Transverse colon (tissue), 4 donors: ENCODE measurements around the gene PIP4P1. TPM values are rescaled to one million over a fixed set of nuclear protein-coding genes. Genes with fewer than 3 reads are reported as not detected.

Experiments
- DNase-seq: peaks from one replicate; pipeline ENCODE4 v3.0.0-alpha.2; 2019
- H3K27ac ChIP-seq, 4 donors: fragments of 200-600 bp; sonication (generic); 2 replicates each; pipeline ENCODE4 v1.5.1; 2016 to 2018; ENCODE audit warnings: inconsistent platforms in 4 of 4
- H3K27me3 ChIP-seq: fragments of 200-600 bp; sonication (generic); 2 replicates; pipeline ENCODE4 v1.5.1; 2017; ENCODE audit warnings: inconsistent platforms
- H3K36me3 ChIP-seq, 4 donors: fragments of 200-600 bp; sonication (generic); 2 replicates each; pipeline ENCODE4 v1.5.1; 2017 to 2019; ENCODE audit warnings: inconsistent platforms in 4 of 4
- H3K4me1 ChIP-seq, 4 donors: fragments of 200-600 bp; sonication (generic); 2 replicates each; pipeline ENCODE4 v1.5.1; 2017 to 2020; ENCODE audit warnings: inconsistent platforms in 4 of 4
- H3K4me3 ChIP-seq, 4 donors: fragments of 200-600 bp; sonication (generic); 1 replicate in 1 of 4; 2 replicates in 3 of 4; pipeline versions ENCODE4 v1.5.1 to v1.6.1; 2017 to 2019; ENCODE audit warnings: inconsistent platforms in 4 of 4
- H3K9me3 ChIP-seq, 2 donors: fragments of 200-600 bp; sonication (generic); 2 replicates each; pipeline ENCODE4 v1.5.1; 2017 to 2019; ENCODE audit warnings: inconsistent platforms in 2 of 2
- CTCF ChIP-seq, 5 experiments: fragments of 200-600 bp in 3 of 5; fragments of 450-650 bp in 2 of 5; sonication (generic) in 3 of 5; IDR thresholded peaks; 1 replicate in 2 of 5; 2 replicates in 3 of 5; pipeline ENCODE4 v1.5.1; 2016 to 2017; ENCODE audit warnings: antibody characterized with exemption in 5 of 5, inconsistent platforms in 3 of 5, mild to moderate bottlenecking in 2 of 5, moderate library complexity in 1 of 5
- EP300 ChIP-seq: sonication (generic); formaldehyde crosslinking; IDR thresholded peaks from one replicate; pipeline ENCODE4 v1.6.1; 2017; ENCODE audit warnings: antibody characterized with exemption, low read depth
- POLR2A ChIP-seq: fragments of 450-650 bp; IDR thresholded peaks from one replicate; pipeline ENCODE4 v1.6.1; 2016; ENCODE audit warnings: antibody characterized with exemption, mild to moderate bottlenecking, moderate library complexity
- POLR2AphosphoS5 ChIP-seq, 3 donors: sonication (generic); formaldehyde crosslinking; IDR thresholded peaks; one replicate each; pipeline ENCODE4 v1.6.1; 2016; ENCODE audit warnings: antibody characterized with exemption in 3 of 3
- WGBS, 2 donors: methylation state at CpG; one replicate each; pipeline ENCODE4 v1.1.5; 2018; ENCODE audit warnings: low coverage in 1 of 2; 5-methylcytosine and 5-hydroxymethylcytosine counted together
- in situ Hi-C, 4 donors: fragments of 200-750 bp; cut with MboI; loops; one replicate each; pipeline versions ENCODE4 v1.15.0 to v1.15.1; 2017; ENCODE audit warnings: low sequenced_read_pairs in 3 of 4, low pct_ligation_motif_present in 1 of 4, low pct_unique_long_range_greater_than_20kb in 1 of 4
- intact Hi-C: fragments of 100-400 bp; cut with DNase I; formaldehyde crosslinking; loops from one replicate; pipeline ENCODE4 v1.15.1; 2023; ENCODE audit warnings: low total_unique reads
- total RNA-seq, 4 donors: library from RNA; depleted of rRNA; stranded (reverse); fragments of >200 nt; gene quantifications; one replicate each; pipeline ENCODE4 v1.1.0, GENCODE V29; 2016

PIP4P1 gene
- total RNA-seq, 4 donors from 2014 or later: 18.7 to 49.4 (median 31.1) TPM

- intact Hi-C loops: no loop called here
Observed at GRCh38 chr14:20440882-20441281, 20.4 kb downstream of the PIP4P1 start.

DNA sequence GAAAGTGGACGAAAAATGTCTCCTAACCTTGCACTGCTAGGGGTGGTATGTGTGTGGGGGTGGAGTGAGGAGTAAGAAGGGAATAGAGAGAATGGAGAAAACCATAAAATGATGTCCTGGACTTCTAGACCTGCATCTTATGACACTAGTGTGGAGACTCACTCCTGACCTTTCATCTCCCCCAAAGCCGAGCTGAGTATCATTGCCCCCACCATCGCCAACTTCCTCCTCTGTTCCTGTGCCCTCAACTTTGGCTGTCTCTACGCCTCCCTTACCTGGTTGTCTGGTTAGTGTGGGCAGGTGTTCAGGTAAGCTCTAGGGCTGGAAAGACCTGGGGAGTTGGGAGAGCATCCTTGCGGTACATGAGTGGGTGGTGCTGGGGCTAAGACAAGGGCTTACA, 20.8 kb downstream of the PIP4P1 start:
- Histone ChIP-seq H3K36me3 (no peaks in the 10 kb centered on the region), H3K9me3 (no peaks in the 10 kb centered on the region), H3K27ac (no peak overlapping the region), H3K4me1 (no peaks in the 10 kb centered on the region), H3K4me3 (no peak overlapping the region), H3K27me3 (no peaks in the 10 kb centered on the region)
- no peak for DNase-seq
- TF ChIP-seq CTCF (IDR thresholded peaks at IDR 0.05) (no peak), EP300 (no peak), POLR2AphosphoS5 (IDR thresholded peaks at IDR 0.05) (no peak), POLR2A (no peak)
- intact Hi-C loops (no loop called here), in situ Hi-C loops (no loop called here)
- 89% methylated on average over 5 of the region's 5 CpGs; no CpG with 5 or more reads in 1 of the 2 donors for WGBS, 2 donors

More at GRCh38 chr14:20440882-20441281, 20.4 kb downstream of the PIP4P1 start:
- TF ChIP-seq CTCF (IDR thresholded peaks at IDR 0.05) (no peak), EP300 (no peak), POLR2A (no peak), POLR2AphosphoS5 (IDR thresholded peaks at IDR 0.05) (no peak)
- Histone ChIP-seq H3K9me3 (no peaks in the 10 kb centered on the region), H3K36me3 (peaks cover 0 to under 1% (median 0%) of the 10 kb centered on the region in 4 donors), H3K27me3 (no peaks in the 10 kb centered on the region), H3K4me1 (no peaks in the 10 kb centered on the region), H3K27ac (no peak overlapping the region), H3K4me3 (no peak overlapping the region)
- DNase-seq: no peak
- in situ Hi-C loops: no loop called here
- WGBS, 2 donors: 46 to 69% methylated on average over 3 to 5 of the region's 5 CpGs

DNA sequence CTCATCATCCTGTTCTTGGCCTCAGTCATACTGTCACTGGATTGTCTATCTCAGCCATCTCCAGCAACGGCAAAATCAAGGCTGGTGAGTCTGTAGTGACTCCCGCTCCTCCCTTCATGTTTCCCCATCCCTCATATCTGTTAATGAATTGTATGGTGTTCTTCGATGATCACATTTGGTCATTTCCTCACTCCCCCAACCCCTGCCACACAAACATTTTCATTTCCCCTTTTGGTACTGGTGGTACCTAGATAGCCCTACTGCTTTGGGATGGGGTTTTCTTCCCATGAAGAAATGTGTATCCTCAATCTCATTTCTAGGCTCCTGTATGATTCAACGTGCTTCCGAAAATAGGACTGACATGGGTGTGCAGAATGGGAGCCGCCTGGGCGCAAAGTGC, 22.6 kb downstream of the PIP4P1 start:
- in situ Hi-C loops: no loop called here
- Histone ChIP-seq H3K27me3 (no peaks in the 10 kb centered on the region), H3K4me1 (no peaks in the 10 kb centered on the region), H3K9me3 (no peaks in the 10 kb centered on the region), H3K4me3 (no peak overlapping the region), H3K36me3 (no peaks in the 10 kb centered on the region), H3K27ac (no peak overlapping the region)
- no peak for DNase-seq
- intact Hi-C loops: no loop called here
- no peak for TF ChIP-seq CTCF (IDR thresholded peaks at IDR 0.05)
- TF ChIP-seq POLR2A: no peak
- TF ChIP-seq POLR2AphosphoS5 (IDR thresholded peaks at IDR 0.05): no peak
- no peak for TF ChIP-seq EP300
- WGBS, 2 donors: 85 to 94% methylated on average over 7 of the region's 7 CpGs

DNA sequence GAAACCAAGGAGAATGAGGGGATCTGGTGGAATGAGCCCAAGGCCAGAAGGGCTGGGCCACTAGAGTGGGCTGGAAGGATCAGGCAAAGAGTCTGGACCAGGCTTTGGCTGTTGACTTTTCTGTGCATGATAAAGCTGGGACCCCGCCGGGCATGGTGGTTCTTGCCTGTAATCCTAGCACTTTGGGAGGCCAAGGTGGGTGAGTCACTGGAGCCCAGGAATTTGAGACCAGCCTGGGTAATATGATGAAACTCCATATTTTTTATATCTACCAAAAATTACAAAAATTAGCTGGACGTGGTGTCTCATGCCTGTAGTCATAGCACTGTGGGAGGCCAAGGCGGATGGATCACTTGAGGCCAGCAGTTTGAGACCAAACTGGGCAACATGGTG, 24.9 kb downstream of the PIP4P1 start:
- 91 to 94% methylated on average over 3 to 4 of the region's 4 CpGs for WGBS, 2 donors
- H3K27ac ChIP-seq: no peak overlapping the region
- no peaks in the 10 kb centered on the region for H3K4me1 ChIP-seq
- no peak for TF ChIP-seq POLR2AphosphoS5 (IDR thresholded peaks at IDR 0.05)
- no peak for TF ChIP-seq CTCF (IDR thresholded peaks at IDR 0.05)
- no peak for TF ChIP-seq EP300
- TF ChIP-seq POLR2A: no peak
- no peak for DNase-seq
- no peak overlapping the region for H3K4me3 ChIP-seq
- no peaks in the 10 kb centered on the region for H3K9me3 ChIP-seq
- no peaks in the 10 kb centered on the region for H3K36me3 ChIP-seq
- in situ Hi-C loops: no loop called here
- H3K27me3 ChIP-seq: no peaks in the 10 kb centered on the region
- intact Hi-C loops: no loop called here
